IMR-90 (cell line): Measurements from ENCODE around the gene F10. TPM values are rescaled to one million over a fixed set of nuclear protein-coding genes. Genes with fewer than 3 reads are reported as not detected.

ENCODE experiments used
- ATAC-seq: fragments of 200-7000 bp; cut with Tn5 transposase; 2 replicates; pipeline ENCODE4 v1.9.1; 2020; ENCODE audit warnings: low read depth, mild to moderate bottlenecking, moderate library complexity
- BruUV-seq: library from RNA; stranded (reverse); fragments of 400-500 nt; replicated peaks from 2 replicates; lab custom pipeline; 2021; lab: Mats Ljungman, UMichigan
- CTCF ChIA-PET: fragments of 300-600 bp; formaldehyde crosslinking; extraction: SDS; loops from one replicate; lab custom pipeline; 2021; ENCODE audit warnings: antibody characterized with exemption; lab: Yijun Ruan, JAX
- POLR2A ChIA-PET: fragments of 300-600 bp; sonication (Branson Sonifier 250); formaldehyde crosslinking; loops from one replicate; lab custom pipeline; 2022; ENCODE audit warnings: antibody characterized with exemption; ENCODE audit not compliant: unreplicated experiment; lab: Charles Lee
- DNase-seq: peaks from one replicate; pipeline ENCODE4 v3.0.0; 2013
- H2AFZ ChIP-seq: replicated peaks from 2 replicates; pipeline ENCODE3; 2013; ENCODE audit warnings: low read length, mild to moderate bottlenecking; ENCODE audit not compliant: poor library complexity
- H2AK5ac ChIP-seq: 2 replicates; pipeline ENCODE4 v1.6.1; 2013; ENCODE audit warnings: low read depth, low read length, inconsistent platforms
- H2AK9ac ChIP-seq: replicated peaks from 2 replicates; pipeline ENCODE3; 2013; ENCODE audit warnings: mild to moderate bottlenecking, low read depth, low read length, moderate library complexity; ENCODE audit not compliant: poor library complexity
- H2BK120ac ChIP-seq: 2 replicates; pipeline ENCODE4 v1.6.1; 2013; ENCODE audit warnings: low read depth, low read length, inconsistent platforms
- H2BK15ac ChIP-seq: 3 replicates; pipeline ENCODE4 v1.6.1; 2013; ENCODE audit warnings: low read depth, low read length, inconsistent platforms
- H2BK20ac ChIP-seq: 2 replicates; pipeline ENCODE4 v1.6.1; 2013; ENCODE audit warnings: low read depth, mild to moderate bottlenecking, inconsistent platforms, low read length, moderate library complexity
- H2BK5ac ChIP-seq: 2 replicates; pipeline ENCODE4 v1.6.1; 2013; ENCODE audit warnings: mild to moderate bottlenecking, low read depth, low read length, inconsistent platforms; ENCODE audit not compliant: poor library complexity, severe bottlenecking
- H3K14ac ChIP-seq: replicated peaks from 2 replicates; pipeline ENCODE4 v1.6.1; 2013; ENCODE audit warnings: low read depth, low read length, inconsistent platforms
- H3K18ac ChIP-seq: 2 replicates; pipeline ENCODE4 v1.6.1; 2013; ENCODE audit warnings: low read depth, low read length, control low read depth
- H3K23ac ChIP-seq: 2 replicates; pipeline ENCODE4 v1.6.1; 2013; ENCODE audit warnings: low read depth, low read length, inconsistent platforms
- H3K27ac ChIP-seq: 2 replicates; pipeline ENCODE4 v1.5.1; 2013; ENCODE audit warnings: mild to moderate bottlenecking, control low read depth, low read length; ENCODE audit not compliant: insufficient read depth
- H3K27me3 ChIP-seq: 2 replicates; pipeline ENCODE4 v1.6.1; 2013; ENCODE audit warnings: low read length; ENCODE audit not compliant: control insufficient read depth, insufficient read depth
- H3K36me3 ChIP-seq: 2 replicates; pipeline ENCODE4 v1.6.1; 2013; ENCODE audit warnings: low read length, mixed read lengths; ENCODE audit not compliant: control insufficient read depth, insufficient read depth
- H3K4ac ChIP-seq: 2 replicates; pipeline ENCODE4 v1.6.1; 2013; ENCODE audit warnings: low read depth, low read length, inconsistent platforms
- H3K4me1 ChIP-seq: 2 replicates; pipeline ENCODE4 v1.6.1; 2013; ENCODE audit warnings: low read length, mixed read lengths; ENCODE audit not compliant: control insufficient read depth, insufficient read depth
- H3K4me2 ChIP-seq: 2 replicates; pipeline ENCODE4 v1.6.1; 2013; ENCODE audit warnings: low read depth, mild to moderate bottlenecking, control low read depth, low read length, moderate library complexity
- H3K4me3 ChIP-seq: 2 replicates; pipeline ENCODE4 v1.5.1; 2013; ENCODE audit warnings: low read depth, mild to moderate bottlenecking, control low read depth, low read length, moderate library complexity; ENCODE audit not compliant: insufficient read depth
- H3K56ac ChIP-seq: 2 replicates; pipeline ENCODE4 v1.6.1; 2013; ENCODE audit warnings: low read length, inconsistent platforms; ENCODE audit not compliant: insufficient read depth; ENCODE audit errors: extremely low read depth
- H3K79me1 ChIP-seq, 2 experiments: 2 replicates each; pipeline ENCODE4 v1.6.1; 2013; ENCODE audit warnings: low read length in 2 of 2, inconsistent platforms in 1 of 2, low read depth in 1 of 2
- H3K9ac ChIP-seq: 2 replicates; pipeline ENCODE4 v1.6.1; 2013; ENCODE audit warnings: low read depth, low read length, control low read depth
- H3K9me1 ChIP-seq: 2 replicates; pipeline ENCODE4 v1.6.1; 2013; ENCODE audit warnings: low read length, inconsistent platforms; ENCODE audit not compliant: insufficient read depth
- H3K9me3 ChIP-seq: 2 replicates; pipeline ENCODE4 v1.6.1; 2013; ENCODE audit warnings: low read length; ENCODE audit not compliant: control insufficient read depth, insufficient read depth
- H4K20me1 ChIP-seq: 2 replicates; pipeline ENCODE4 v1.6.1; 2013; ENCODE audit warnings: low read length, inconsistent platforms; ENCODE audit not compliant: insufficient read depth
- H4K5ac ChIP-seq: 2 replicates; pipeline ENCODE4 v1.6.1; 2013; ENCODE audit warnings: mild to moderate bottlenecking, low read depth, low read length, control low read depth
- H4K8ac ChIP-seq, 2 experiments: 2 replicates each; pipeline ENCODE4 v1.6.1; 2013; ENCODE audit warnings: low read depth in 2 of 2, low read length in 2 of 2, control low read depth in 1 of 2, inconsistent platforms in 1 of 2
- H4K91ac ChIP-seq: 2 replicates; pipeline ENCODE4 v1.6.1; 2013; ENCODE audit warnings: low read depth, low read length, inconsistent platforms; ENCODE audit not compliant: insufficient read depth
- CEBPB ChIP-seq: IDR thresholded peaks from 2 replicates; pipeline ENCODE4 v1.6.1; 2012; ENCODE audit warnings: low read depth, low read length, improper control_type of control experiment
- CHD1 ChIP-seq: IDR thresholded peaks from 2 replicates; pipeline ENCODE4 v1.6.1; 2012; ENCODE audit warnings: low read depth, low read length, improper control_type of control experiment
- ELK1 ChIP-seq: fragments of 150-350 bp; IDR thresholded peaks from 2 replicates; pipeline ENCODE4 v1.6.1; 2016; ENCODE audit warnings: low read depth, mild to moderate bottlenecking, low read length, moderate library complexity, borderline replicate concordance
- MAFK ChIP-seq: IDR thresholded peaks from 2 replicates; pipeline ENCODE4 v1.6.1; 2012; ENCODE audit warnings: low read depth, low read length, improper control_type of control experiment
- MAZ ChIP-seq: IDR thresholded peaks from 2 replicates; pipeline ENCODE4 v1.6.1; 2012; ENCODE audit warnings: low read depth, mild to moderate bottlenecking, low read length, improper control_type of control experiment, moderate library complexity, borderline replicate concordance
- NFE2L2 ChIP-seq: fragments of 150-350 bp; IDR thresholded peaks from 2 replicates; pipeline ENCODE4 v1.6.1; 2016; ENCODE audit warnings: low read depth, mild to moderate bottlenecking, low read length
- RCOR1 ChIP-seq: IDR thresholded peaks from 2 replicates; pipeline ENCODE4 v1.6.1; 2012; ENCODE audit warnings: mild to moderate bottlenecking, low read length, improper control_type of control experiment; ENCODE audit not compliant: insufficient replicate concordance
- RFX5 ChIP-seq: IDR thresholded peaks from 2 replicates; pipeline ENCODE4 v1.8.0; 2012; ENCODE audit warnings: low read depth, mild to moderate bottlenecking, low read length, moderate library complexity
- SMC3 ChIP-seq: fragments of 150-350 bp; IDR thresholded peaks from 2 replicates; pipeline ENCODE4 v1.6.1; 2016; ENCODE audit warnings: low read depth, mild to moderate bottlenecking, antibody characterized with exemption, low read length, moderate library complexity
- USF2 ChIP-seq: fragments of 150-350 bp; IDR thresholded peaks from 2 replicates; pipeline ENCODE4 v1.6.1; 2017; ENCODE audit warnings: mild to moderate bottlenecking, antibody characterized with exemption, low read length, low read depth
- WGBS, 2 experiments: methylation state at CpG; one replicate each; pipeline versions ENCODE4 v1.1.5 to v1.1.7; 2013; ENCODE audit warnings: missing lambda C conversion rate in 2 of 2; ENCODE audit not compliant: insufficient read length in 1 of 2; ENCODE audit errors: extremely low coverage in 2 of 2; 5-methylcytosine and 5-hydroxymethylcytosine counted together
- dilution Hi-C: fragments of 300-500 bp; cut with HindIII; formaldehyde crosslinking; loops from one replicate; pipeline ENCODE4 v1.14.3; 2018; ENCODE audit warnings: low sequenced_read_pairs; ENCODE audit not compliant: unreplicated experiment
- in situ Hi-C: fragments of 300-500 bp; cut with MboI; formaldehyde crosslinking; loops from 3 replicates; pipeline ENCODE4 v1.14.3; 2019; ENCODE audit warnings: low sequenced_read_pairs, inconsistent platforms, mixed read lengths
- intact Hi-C: fragments of 100-400 bp; cut with micrococcal nuclease; formaldehyde crosslinking; loops from 2 replicates; pipeline ENCODE4 v1.10.0; 2022
- polyA plus RNA-seq, 3 experiments: library from polyadenylated mRNA; depleted of rRNA; stranded (reverse); fragments of >200 nt; gene quantifications; 2 replicates each; pipeline ENCODE4 v1.2.3, GENCODE V29; 2012; ENCODE audit warnings: low replicate concordance in 1 of 3
- total RNA-seq: library from RNA; depleted of rRNA; stranded (reverse); fragments of >200 nt; gene quantifications from 2 replicates; pipeline ENCODE4 v1.2.3, GENCODE V29; 2012

The F10 gene
- total and polyA plus RNA-seq, 2 of the 4 experiments (the other 2 are of a cell fraction) = 9.1 to 19.5 TPM

GRCh38 chr13:113161433-113161832 lies 38.8 kb downstream of the F10 start:
- no peak overlapping the region for H2BK15ac ChIP-seq
- no peak overlapping the region for H4K91ac ChIP-seq
- H3K23ac ChIP-seq = no peak overlapping the region
- TF ChIP-seq MAFK = no peak
- TF ChIP-seq RCOR1 = no peak
- TF ChIP-seq CEBPB = no peak
- no peak for TF ChIP-seq ELK1
- no peak for TF ChIP-seq RFX5
- TF ChIP-seq SMC3 = no peak
- TF ChIP-seq CHD1 = no peak
- no peak for TF ChIP-seq USF2
- no peak for TF ChIP-seq NFE2L2
- TF ChIP-seq MAZ = no peak
- H3K14ac ChIP-seq = no peak overlapping the region
- H3K9ac ChIP-seq = no peak overlapping the region
- in situ Hi-C loops = no loop called here
- no peaks in the 10 kb centered on the region for H3K36me3 ChIP-seq
- no peak overlapping the region for H2AK9ac ChIP-seq
- 81% methylated on average over 9 of the region's 16 CpGs; no CpG with 5 or more reads in 1 of the 2 experiments for WGBS, 2 experiments
- intact Hi-C loops = no loop called here
- H2AK5ac ChIP-seq = 0 out of 2 replicates have a peak overlapping the region, but pooled peaks have one; percentile 3
- H3K9me3 ChIP-seq = no peaks in the 10 kb centered on the region
- no peak overlapping the region for H2AFZ ChIP-seq
- no peaks in the 10 kb centered on the region for H3K79me1 ChIP-seq
- H3K4me3 ChIP-seq = no peak overlapping the region
- dilution Hi-C loops = no loop called here
- H3K56ac ChIP-seq = no peak overlapping the region
- H3K9me1 ChIP-seq = no peaks in the 10 kb centered on the region
- no peak overlapping the region for H2BK5ac ChIP-seq
- ChIA-PET CTCF (no interaction called here), POLR2A (no interaction called here)
- no peak for ATAC-seq
- H2BK120ac ChIP-seq = no peak overlapping the region
- no peak overlapping the region for H2BK20ac ChIP-seq
- H3K27me3 ChIP-seq = no peaks in the 10 kb centered on the region
- no peaks in the 10 kb centered on the region for H4K20me1 ChIP-seq
- H3K4me2 ChIP-seq = no peak overlapping the region
- no peak overlapping the region for H4K5ac ChIP-seq
- H3K4me1 ChIP-seq = peaks cover 6% of the 10 kb centered on the region
- H3K18ac ChIP-seq = no peak overlapping the region
- DNase-seq = no peak
- H4K8ac ChIP-seq = no peak overlapping the region
- BruUV-seq = no TSS peak
- no peak overlapping the region; the same call in 1 of the 2 replicates for H3K4ac ChIP-seq
- no peak overlapping the region for H3K27ac ChIP-seq
